ENCODE results near the gene MYDGF.

MYDGF gene

DNA sequence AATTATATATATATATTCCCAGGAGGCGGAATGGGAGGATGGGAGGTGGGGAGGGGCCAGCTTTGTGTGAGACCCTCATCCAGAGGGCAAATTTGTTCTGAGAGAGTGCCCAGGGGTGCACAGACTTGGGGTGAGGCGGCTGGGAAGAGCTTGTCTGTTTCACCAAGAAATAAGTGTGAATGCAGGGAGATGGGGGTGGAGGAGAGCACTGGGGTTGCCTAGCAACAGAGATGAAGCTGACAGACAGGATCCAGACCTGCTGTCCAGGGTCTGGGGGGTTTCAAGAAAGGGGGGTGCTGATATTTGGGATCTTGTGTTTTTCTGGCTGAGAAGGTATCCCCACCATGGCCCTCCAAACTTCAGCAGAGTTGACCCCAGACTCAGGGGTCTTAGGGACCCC lies 49.5 kb downstream of the MYDGF start:
- no peak for DNase-seq (ENCODE audit: low spot score)
- no peak overlapping the region for H3K27ac ChIP-seq
- no peak overlapping the region for H3K4me3 ChIP-seq
- TF ChIP-seq, protein P1, sequence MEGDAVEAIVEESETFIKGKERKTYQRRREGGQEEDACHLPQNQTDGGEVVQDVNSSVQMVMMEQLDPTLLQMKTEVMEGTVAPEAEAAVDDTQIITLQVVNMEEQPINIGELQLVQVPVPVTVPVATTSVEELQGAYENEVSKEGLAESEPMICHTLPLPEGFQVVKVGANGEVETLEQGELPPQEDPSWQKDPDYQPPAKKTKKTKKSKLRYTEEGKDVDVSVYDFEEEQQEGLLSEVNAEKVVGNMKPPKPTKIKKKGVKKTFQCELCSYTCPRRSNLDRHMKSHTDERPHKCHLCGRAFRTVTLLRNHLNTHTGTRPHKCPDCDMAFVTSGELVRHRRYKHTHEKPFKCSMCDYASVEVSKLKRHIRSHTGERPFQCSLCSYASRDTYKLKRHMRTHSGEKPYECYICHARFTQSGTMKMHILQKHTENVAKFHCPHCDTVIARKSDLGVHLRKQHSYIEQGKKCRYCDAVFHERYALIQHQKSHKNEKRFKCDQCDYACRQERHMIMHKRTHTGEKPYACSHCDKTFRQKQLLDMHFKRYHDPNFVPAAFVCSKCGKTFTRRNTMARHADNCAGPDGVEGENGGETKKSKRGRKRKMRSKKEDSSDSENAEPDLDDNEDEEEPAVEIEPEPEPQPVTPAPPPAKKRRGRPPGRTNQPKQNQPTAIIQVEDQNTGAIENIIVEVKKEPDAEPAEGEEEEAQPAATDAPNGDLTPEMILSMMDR (IDR thresholded peaks at IDR 0.05), result no peak

DNA sequence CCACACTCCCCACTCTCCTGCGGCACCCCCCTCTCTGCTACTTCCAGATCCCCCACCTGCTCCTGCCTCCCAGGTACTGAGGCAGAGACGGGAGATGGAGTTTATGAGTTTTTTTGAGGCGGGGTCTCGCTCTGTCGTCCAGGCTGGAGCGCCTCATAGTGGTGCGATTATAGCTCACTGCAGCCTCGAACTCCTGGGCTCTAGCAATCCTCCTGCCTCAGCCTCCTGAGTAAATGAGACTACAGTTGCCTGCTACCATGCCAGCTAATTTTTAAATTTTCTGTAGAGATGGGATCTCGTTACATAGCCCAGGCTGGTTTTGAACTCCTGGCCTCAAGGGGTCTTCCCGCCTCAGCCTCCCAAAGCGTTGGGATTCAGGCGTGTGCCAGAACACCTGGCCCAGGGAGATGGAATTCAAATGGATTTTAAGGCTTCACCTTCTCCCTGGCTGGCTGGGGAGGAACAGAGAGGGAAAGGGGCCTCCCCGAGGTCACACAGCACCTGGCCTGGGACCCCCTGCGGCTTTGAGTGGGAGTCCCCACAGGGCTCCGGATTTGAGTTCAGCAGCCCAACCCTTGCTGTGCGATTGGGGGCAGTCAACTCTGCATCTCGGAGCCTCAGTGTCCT lies 50.4 kb downstream of the MYDGF start:
- TF ChIP-seq, protein P1 (IDR thresholded peaks at IDR 0.05), result no peak
- Histone ChIP-seq H3K27ac (no peak overlapping the region), H3K4me3 (no peak overlapping the region)
- DNase-seq (ENCODE audit: low spot score), result no peak

DNA sequence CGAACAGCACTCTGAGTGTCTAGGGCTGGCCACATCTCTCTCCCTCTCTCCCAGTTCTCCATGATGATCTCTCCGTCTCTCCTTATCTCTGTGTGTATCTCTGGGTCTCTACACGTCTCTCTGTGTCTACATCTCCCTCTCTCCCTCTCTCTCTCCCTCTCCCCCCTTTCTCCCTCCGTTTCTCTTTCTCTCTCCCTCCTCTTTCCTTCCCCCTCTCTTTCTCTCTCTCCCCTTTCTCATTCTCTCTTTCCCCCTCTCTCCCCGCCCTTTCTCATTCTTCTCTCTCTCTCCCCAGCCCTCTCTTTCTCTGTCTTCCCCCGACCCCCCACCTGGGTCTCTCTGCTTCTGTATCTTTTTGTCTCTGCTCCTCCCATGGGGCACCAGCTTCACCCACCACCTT lies 52.1 kb downstream of the MYDGF start:
- no peak overlapping the region for H3K27ac ChIP-seq
- DNase-seq (ENCODE audit: low spot score), result no peak
- TF ChIP-seq, protein P1 (IDR thresholded peaks at IDR 0.05), result no peak
- no peak overlapping the region for H3K4me3 ChIP-seq

DNA sequence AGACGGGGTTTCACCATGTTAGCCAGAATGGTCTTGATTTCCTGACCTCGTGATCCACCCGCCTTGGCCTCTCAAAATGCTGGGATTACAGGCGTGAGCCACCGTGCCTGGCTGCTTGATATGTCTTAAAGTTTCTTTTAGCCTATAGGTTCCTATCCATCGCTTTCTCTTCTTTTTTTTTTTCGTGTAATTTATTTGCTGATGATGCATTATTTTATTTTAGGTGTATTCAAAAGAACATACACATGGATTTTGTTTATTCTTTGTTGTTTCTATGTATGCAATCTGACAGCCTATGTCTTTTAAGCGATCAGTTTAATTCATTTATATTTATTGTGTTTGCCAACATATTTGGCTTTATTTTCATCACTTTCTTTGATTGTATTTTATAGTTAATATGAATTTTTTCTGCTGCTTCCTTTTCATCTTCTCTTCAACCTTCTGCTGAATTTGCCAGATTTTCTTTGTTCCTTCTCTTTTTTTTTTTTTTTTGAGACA lies 56.8 kb downstream of the MYDGF start:
- no peak overlapping the region for H3K27ac ChIP-seq
- H3K4me3 ChIP-seq, result no peak overlapping the region
- TF ChIP-seq, protein P1 (IDR thresholded peaks at IDR 0.05), result no peak
- DNase-seq (ENCODE audit: low spot score), result no peak

DNA sequence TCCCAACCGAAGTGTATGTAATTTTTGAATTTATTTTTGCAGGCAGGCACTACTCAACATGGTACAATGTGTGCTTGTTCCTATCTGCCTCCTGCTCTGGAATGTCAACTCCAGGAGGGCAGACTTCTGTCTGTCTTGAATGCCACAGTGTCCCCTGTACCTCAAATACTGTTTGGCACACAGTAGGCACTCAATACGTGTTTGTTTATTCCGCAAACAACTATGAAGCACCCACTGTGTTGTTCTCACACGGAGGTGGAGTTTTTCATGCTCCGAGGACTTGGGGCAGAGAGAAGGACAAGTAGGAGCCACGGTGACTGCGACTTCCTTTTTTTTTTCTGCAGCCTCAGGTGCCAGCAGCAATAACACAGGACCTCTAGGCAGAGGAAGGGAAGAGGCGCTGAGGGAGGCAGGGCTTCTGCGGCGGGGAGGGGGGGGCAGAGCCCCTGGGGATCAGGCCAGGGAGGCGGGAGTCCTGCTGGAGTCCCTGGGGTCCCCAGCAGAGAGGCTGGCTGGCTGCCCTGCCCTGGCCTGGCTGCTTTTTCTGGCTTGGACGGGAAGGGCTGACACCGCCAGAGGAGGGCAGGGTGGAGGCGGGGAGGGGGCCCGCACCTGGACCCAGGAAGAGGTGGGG lies 60.1 kb downstream of the MYDGF start:
- Histone ChIP-seq H3K27ac (peak overlapping the region in 1 of 2 donors; percentile 37), H3K4me3 (no peak overlapping the region)
- peak; percentile 78 for DNase-seq (ENCODE audit: low spot score)
- TF ChIP-seq, protein P1 (IDR thresholded peaks at IDR 0.05), result no peak

All from coronary artery (tissue), 2 donors.